Stimulated activated naive CD8-positive, alpha-beta T cell treated with anti-CD3 and anti-CD28 coated beads, Interleukin-15, Interleukin-2, amounts not matched to agents 100 U/mL and 50 U/mL, for 24 hours (primary cell): ENCODE data around the gene CCDC171.
"Not testable (repeated sequence)": the region's sequence is repeated elsewhere in the genome, so short reads cannot be mapped to it uniquely, and the experiment has no call there.

Experiments used
- ATAC-seq: fragments of 150-1000 bp; cut with Tn5 transposase; one replicate; pipeline ENCODE4 v1.10.0; 2021
- DNase-seq: peaks from one replicate; pipeline ENCODE4 v3.0.0; 2021

CCDC171 gene

GRCh38 chr9:15552636-15553527 is at the start of gene CCDC171:
TSS of gene CCDC171 (plus strand) at chr9:15553043. CDS start at chr9:15564089, 11,046 bp downstream.
- ATAC-seq (peak; percentile 95), DNase-seq (peak; percentile 88)

GRCh38 chr9:15505921-15506320 is 46.9 kb upstream of the CCDC171 start:
- ATAC-seq (no peak), DNase-seq (no peak)

- peak; percentile 71 for DNase-seq
- peak; percentile 62 for ATAC-seq
Observed at GRCh38 chr9:15509931-15510788, 42.7 kb upstream of the CCDC171 start.

- DNase-seq: peak; percentile 85
- ATAC-seq: peak; percentile 88
Observed at GRCh38 chr9:15510789-15511575, 41.9 kb upstream of the CCDC171 start, which contains the start of gene PSIP1. TSS of gene PSIP1 (minus strand) at chr9:15510970. CDS start at chr9:15510188, 782 bp downstream.

- no peak for ATAC-seq
- no peak for DNase-seq
Observed at GRCh38 chr9:15512204-15512603, 40.6 kb upstream of the CCDC171 start.

GRCh38 chr9:15512889-15513288 is 40.0 kb upstream of the CCDC171 start:
- ATAC-seq (no peak), DNase-seq (no peak)

GRCh38 chr9:15513335-15513734 is 39.5 kb upstream of the CCDC171 start:
- ATAC-seq: no peak
- DNase-seq: peak; percentile 22

GRCh38 chr9:15519831-15520230 is 33.0 kb upstream of the CCDC171 start:
- DNase-seq: no peak
- ATAC-seq: no peak

- ATAC-seq (no peak), DNase-seq (no peak)
Observed at GRCh38 chr9:15521254-15521653, 31.6 kb upstream of the CCDC171 start.

- DNase-seq (no peak), ATAC-seq (no peak)
Observed at GRCh38 chr9:15522130-15522755, 30.6 kb upstream of the CCDC171 start.

GRCh38 chr9:15524845-15525455 is 27.9 kb upstream of the CCDC171 start:
- no peak for DNase-seq
- no peak for ATAC-seq

GRCh38 chr9:15525958-15526357 is 26.9 kb upstream of the CCDC171 start:
- DNase-seq (no peak), ATAC-seq (no peak)

GRCh38 chr9:15527035-15527434 is 25.8 kb upstream of the CCDC171 start:
- ATAC-seq, DNase-seq: not testable (repeated sequence)

- DNase-seq (no peak), ATAC-seq (peak; percentile 83)
Observed at GRCh38 chr9:15529566-15530324, 23.1 kb upstream of the CCDC171 start.

- ATAC-seq: peak; percentile 47
Observed at GRCh38 chr9:15531380-15531779, 21.5 kb upstream of the CCDC171 start.

GRCh38 chr9:15541872-15542271 is 11.0 kb upstream of the CCDC171 start:
- DNase-seq (no peak), ATAC-seq (no peak)

More at GRCh38 chr9:15531380-15531779, 21.5 kb upstream of the CCDC171 start:
- no peak for DNase-seq

GRCh38 chr9:15542624-15543023 is 10.2 kb upstream of the CCDC171 start:
- no peak for ATAC-seq
- no peak for DNase-seq

- ATAC-seq (no peak), DNase-seq (no peak)
Observed at GRCh38 chr9:15543047-15543813, 9.6 kb upstream of the CCDC171 start.

- DNase-seq: no peak
- no peak for ATAC-seq
Observed at GRCh38 chr9:15549611-15550010, 3.2 kb upstream of the CCDC171 start.

- no peak for DNase-seq
- ATAC-seq: no peak
Observed at GRCh38 chr9:15553528-15553898, 670 bp downstream of the CCDC171 start.
